ENCODE results near the gene AADACL3.
"Not testable (repeated sequence)": the region's sequence is repeated elsewhere in the genome, so short reads cannot be mapped to it uniquely, and the experiment has no call there.

Gene AADACL3

GRCh38 chr1:12715896-12716437 lies at the start of gene AADACL3:
AADACL3 (plus strand) TSS chr1:12716110; CDS start chr1:12716177, 67 bp downstream.
- no peak for DNase-seq

GRCh38 chr1:12666141-12666735 lies 49.7 kb upstream of the AADACL3 start:
- DNase-seq, result no peak

- DNase-seq, result no peak
Measured at GRCh38 chr1:12669529-12670068, 46.3 kb upstream of the AADACL3 start.

GRCh38 chr1:12674358-12674757 lies 41.6 kb upstream of the AADACL3 start:
- DNase-seq, result no peak

GRCh38 chr1:12676122-12676521 lies 39.8 kb upstream of the AADACL3 start:
- DNase-seq, result not testable (repeated sequence)

- DNase-seq, result peak in 9 of 51 donors; percentile 1 to 35 (median 20)
Measured at GRCh38 chr1:12677565-12677964, 38.3 kb upstream of the AADACL3 start.

- peak in 2 of 51 donors; percentile 9 to 22 for DNase-seq
Measured at GRCh38 chr1:12678350-12678749, 37.6 kb upstream of the AADACL3 start.

- DNase-seq, result no peak
Measured at GRCh38 chr1:12678820-12679219, 37.1 kb upstream of the AADACL3 start.

GRCh38 chr1:12690156-12690555 lies 25.8 kb upstream of the AADACL3 start:
- peak in 5 of 51 donors; percentile 4 to 18 (median 9) for DNase-seq

- no peak for DNase-seq
Measured at GRCh38 chr1:12692967-12693782, 22.7 kb upstream of the AADACL3 start.

GRCh38 chr1:12696658-12697057 lies 19.3 kb upstream of the AADACL3 start:
- no peak for DNase-seq

- no peak for DNase-seq
Measured at GRCh38 chr1:12697397-12697796, 18.5 kb upstream of the AADACL3 start.

GRCh38 chr1:12703821-12704451 lies 12.0 kb upstream of the AADACL3 start:
- DNase-seq, result no peak

GRCh38 chr1:12706061-12706460 lies 9.8 kb upstream of the AADACL3 start:
- DNase-seq, result no peak

GRCh38 chr1:12708396-12709090 lies 7.4 kb upstream of the AADACL3 start:
- no peak for DNase-seq

- no peak for DNase-seq
Measured at GRCh38 chr1:12709091-12709491, 6.8 kb upstream of the AADACL3 start.

GRCh38 chr1:12709696-12710095 lies 6.2 kb upstream of the AADACL3 start:
- DNase-seq, result no peak

- no peak for DNase-seq
Measured at GRCh38 chr1:12711536-12711935, 4.4 kb upstream of the AADACL3 start.

GRCh38 chr1:12712076-12712475 lies 3.8 kb upstream of the AADACL3 start:
- DNase-seq, result no peak

GRCh38 chr1:12712929-12713328 lies 3.0 kb upstream of the AADACL3 start:
- DNase-seq, result no peak

GRCh38 chr1:12713651-12714050 lies 2.3 kb upstream of the AADACL3 start:
- DNase-seq, result not testable (repeated sequence)

Measured in hypothalamus (tissue), 51 donors.